Central memory CD8-positive, alpha-beta T cell (primary cell): ENCODE data around the gene CELSR1.

ENCODE experiments used
- ATAC-seq: fragments of 150-1000 bp; cut with Tn5 transposase; replicated peaks from 2 replicates; pipeline ENCODE4 v1.10.0; 2022; ENCODE audit warnings: mild to moderate bottlenecking, moderate FRiP score, moderate number of reproducible peaks; ENCODE audit not compliant: poor library complexity, severe bottlenecking; ENCODE audit errors: extremely low read depth
- DNase-seq, 2 donors: peaks; one replicate each; pipeline ENCODE4 v3.0.0; 2021; ENCODE audit warnings: low spot score in 2 of 2
- H3K27ac Mint-ChIP-seq: one replicate; pipeline ENCODE4 v1.8.0; 2022; ENCODE audit warnings: low read depth, mild to moderate bottlenecking, moderate library complexity, mixed read lengths
- H3K27me3 Mint-ChIP-seq: one replicate; pipeline ENCODE4 v1.8.0; 2022; ENCODE audit warnings: mixed read lengths
- H3K36me3 Mint-ChIP-seq: one replicate; pipeline ENCODE4 v1.8.0; 2022; ENCODE audit warnings: mild to moderate bottlenecking, moderate library complexity, mixed read lengths; ENCODE audit not compliant: insufficient read depth
- H3K4me1 Mint-ChIP-seq: one replicate; pipeline ENCODE4 v1.8.0; 2022; ENCODE audit warnings: mixed read lengths
- H3K4me3 Mint-ChIP-seq: one replicate; pipeline ENCODE4 v1.8.0; 2022; ENCODE audit warnings: mild to moderate bottlenecking, moderate library complexity, mixed read lengths
- H3K9me3 Mint-ChIP-seq: one replicate; pipeline ENCODE4 v1.8.0; 2022; ENCODE audit warnings: mixed read lengths

The CELSR1 gene

DNA sequence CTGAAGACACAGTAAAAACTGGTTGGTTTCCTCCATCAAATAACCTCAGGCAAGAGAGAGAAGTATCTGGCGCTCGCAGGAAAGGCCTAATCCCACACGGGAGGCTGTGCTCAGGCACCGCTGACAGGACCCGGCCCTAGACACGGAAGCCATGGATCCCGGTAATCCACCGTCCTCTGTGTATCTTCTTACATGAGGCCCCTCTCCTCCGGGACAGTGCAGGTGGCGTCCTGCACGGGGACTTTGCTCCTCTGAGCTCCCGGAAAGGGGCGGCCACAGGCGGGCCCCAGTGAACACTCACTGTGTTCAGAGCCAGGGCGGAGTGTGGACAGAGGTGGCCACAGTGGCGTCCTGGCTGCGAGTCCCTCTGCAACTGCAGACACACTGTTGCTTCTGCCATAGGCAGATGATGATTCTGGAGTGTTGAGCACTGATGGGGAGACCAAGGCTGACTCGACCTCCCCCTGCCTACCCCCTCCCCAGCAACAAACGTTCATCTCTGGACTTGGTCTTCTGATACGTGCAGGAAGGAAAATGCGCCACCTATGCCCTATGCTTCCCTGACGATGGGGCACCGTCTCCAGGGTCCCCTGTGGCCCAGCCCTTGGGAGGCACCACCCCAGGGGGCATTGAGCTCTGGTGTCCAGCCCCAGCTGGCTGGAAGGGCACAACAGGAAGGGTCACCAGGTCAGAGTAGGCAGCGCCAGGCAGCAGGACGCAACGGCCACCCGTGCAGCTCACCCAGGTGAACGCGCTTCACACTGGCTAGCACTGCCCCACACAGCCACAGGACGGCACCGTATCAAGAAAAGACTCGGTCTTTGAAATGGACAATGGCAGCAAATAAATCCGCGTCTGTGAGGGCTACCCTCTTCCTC is 106.2 kb downstream of the CELSR1 start:
- Mint-ChIP-seq H3K27ac (no peak overlapping the region), H3K4me3 (peak overlapping the region; percentile 75), H3K36me3 (peaks cover 1% of the 10 kb centered on the region), H3K27me3 (no peaks in the 10 kb centered on the region), H3K9me3 (no peaks in the 10 kb centered on the region), H3K4me1 (peaks cover 13% of the 10 kb centered on the region)
- DNase-seq (no peak), ATAC-seq (no peak)

DNA sequence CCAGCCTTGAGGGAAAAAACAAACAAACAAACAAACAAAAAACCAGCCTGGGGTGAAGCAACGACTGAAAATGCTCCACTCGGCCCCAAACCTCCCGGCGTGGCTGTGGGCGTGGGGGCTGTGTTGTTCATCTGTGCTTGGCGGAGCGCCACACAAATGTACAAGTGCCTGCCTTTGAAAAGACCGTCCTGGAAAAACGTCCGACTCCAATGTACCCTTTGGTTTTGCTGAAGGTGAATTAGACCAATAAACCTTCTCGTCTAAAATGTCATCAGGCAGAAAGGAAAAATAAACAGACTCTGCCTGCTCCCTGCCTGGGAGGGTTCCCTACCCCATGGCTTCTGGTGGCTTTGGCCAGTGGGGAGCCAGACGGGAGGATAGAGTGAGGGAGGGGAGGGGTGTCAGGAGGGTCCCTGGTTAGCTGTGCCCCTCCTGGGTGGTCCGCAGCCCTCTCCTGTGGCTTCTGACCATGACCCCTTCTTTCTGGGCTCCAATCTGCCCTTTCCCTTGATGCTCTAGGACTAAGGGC is 108.0 kb downstream of the CELSR1 start:
- no peak for ATAC-seq
- Mint-ChIP-seq H3K27me3 (no peaks in the 10 kb centered on the region), H3K36me3 (peaks cover 1% of the 10 kb centered on the region), H3K9me3 (no peaks in the 10 kb centered on the region), H3K27ac (no peak overlapping the region), H3K4me1 (peaks cover 26% of the 10 kb centered on the region), H3K4me3 (no peak overlapping the region)
- DNase-seq, result no peak

DNA sequence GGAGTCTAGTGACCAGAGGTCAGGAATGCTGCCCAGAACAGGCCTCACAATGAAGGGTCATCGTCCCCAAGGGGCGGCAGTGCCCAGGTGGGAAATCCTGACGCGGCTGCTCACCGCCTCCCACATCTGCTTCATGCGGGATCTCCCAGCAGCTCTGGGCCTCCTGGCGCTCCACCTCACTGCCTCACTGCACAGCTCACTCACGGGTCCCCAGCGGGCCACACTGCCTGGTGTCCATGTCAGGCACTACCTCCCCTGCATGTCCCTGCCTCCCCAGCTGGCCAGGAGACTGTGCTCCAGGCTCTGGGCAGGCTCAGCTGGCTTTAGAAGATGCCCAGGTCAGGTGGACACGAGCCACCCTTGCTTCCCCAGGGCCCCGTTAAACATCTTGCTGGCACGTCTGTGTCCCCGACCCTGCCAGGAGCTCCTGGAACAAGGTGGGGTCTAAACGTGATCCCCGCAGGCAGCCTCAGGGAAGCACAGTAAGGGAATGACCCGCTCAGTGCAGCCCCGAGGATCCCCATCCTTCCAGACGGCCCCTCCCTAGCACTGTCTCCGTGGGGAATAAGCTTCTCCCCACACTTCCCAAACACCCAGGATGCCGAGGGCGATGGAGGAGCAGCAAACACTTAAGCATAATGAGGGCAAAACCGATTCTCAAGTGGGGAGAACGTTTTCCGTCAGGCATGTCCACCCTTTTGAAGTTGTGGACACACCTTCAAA is 108.7 kb downstream of the CELSR1 start:
- ATAC-seq (no peak), DNase-seq (no peak)
- Mint-ChIP-seq H3K27ac (no peak overlapping the region), H3K36me3 (peaks cover 1% of the 10 kb centered on the region), H3K9me3 (no peaks in the 10 kb centered on the region), H3K4me3 (no peak overlapping the region), H3K27me3 (no peaks in the 10 kb centered on the region), H3K4me1 (peaks cover 26% of the 10 kb centered on the region)

DNA sequence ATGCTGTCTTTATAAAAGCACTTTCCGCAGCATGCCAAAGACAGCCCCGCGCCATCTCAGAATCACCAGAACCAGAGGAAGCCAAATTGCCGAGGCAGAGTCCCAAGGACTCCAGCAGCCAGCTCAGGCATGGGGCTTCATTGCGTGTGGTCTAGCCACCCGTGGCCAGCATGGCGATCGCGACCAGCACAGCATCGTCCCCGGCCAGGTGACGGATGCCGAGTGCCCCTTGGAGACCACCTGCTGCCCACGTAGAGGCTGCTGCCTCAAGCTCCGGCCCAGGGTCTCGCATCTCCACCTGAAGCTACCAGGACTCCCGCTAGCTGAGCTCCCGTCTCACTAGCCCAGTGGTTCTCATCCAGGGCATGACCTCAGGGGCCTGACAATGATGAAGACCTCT is 109.2 kb downstream of the CELSR1 start:
- peaks cover 1% of the 10 kb centered on the region for H3K36me3 Mint-ChIP-seq
- no peak for ATAC-seq
- H3K27ac Mint-ChIP-seq, result no peak overlapping the region
- no peaks in the 10 kb centered on the region for H3K9me3 Mint-ChIP-seq
- H3K4me3 Mint-ChIP-seq, result no peak overlapping the region
- DNase-seq, result no peak
- H3K27me3 Mint-ChIP-seq, result no peaks in the 10 kb centered on the region
- peaks cover 26% of the 10 kb centered on the region for H3K4me1 Mint-ChIP-seq

DNA sequence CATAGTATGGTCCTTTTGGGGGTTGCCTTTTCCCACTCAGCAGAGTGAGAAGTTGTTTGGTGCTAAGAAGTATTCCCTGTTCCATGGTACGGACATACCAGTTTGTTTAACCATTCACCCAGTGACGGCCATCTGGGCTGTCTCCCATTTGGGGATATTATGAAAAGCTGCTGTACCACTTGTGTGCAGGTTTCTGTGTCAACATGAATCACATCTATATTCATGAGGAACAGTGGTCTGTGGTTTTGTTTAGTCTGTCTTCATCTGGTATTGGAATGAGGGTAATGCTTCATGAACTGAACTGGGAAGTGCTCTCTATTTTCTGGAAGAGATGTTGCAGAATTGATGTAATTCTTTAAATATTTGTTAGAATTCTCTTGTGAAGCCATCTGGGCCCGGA is 112.4 kb downstream of the CELSR1 start:
- DNase-seq, result no peak
- no peak overlapping the region for H3K27ac Mint-ChIP-seq
- no peak for ATAC-seq
- H3K27me3 Mint-ChIP-seq, result no peaks in the 10 kb centered on the region
- no peaks in the 10 kb centered on the region for H3K36me3 Mint-ChIP-seq
- H3K4me3 Mint-ChIP-seq, result no peak overlapping the region
- H3K4me1 Mint-ChIP-seq, result peaks cover 14% of the 10 kb centered on the region
- H3K9me3 Mint-ChIP-seq, result no peaks in the 10 kb centered on the region

DNA sequence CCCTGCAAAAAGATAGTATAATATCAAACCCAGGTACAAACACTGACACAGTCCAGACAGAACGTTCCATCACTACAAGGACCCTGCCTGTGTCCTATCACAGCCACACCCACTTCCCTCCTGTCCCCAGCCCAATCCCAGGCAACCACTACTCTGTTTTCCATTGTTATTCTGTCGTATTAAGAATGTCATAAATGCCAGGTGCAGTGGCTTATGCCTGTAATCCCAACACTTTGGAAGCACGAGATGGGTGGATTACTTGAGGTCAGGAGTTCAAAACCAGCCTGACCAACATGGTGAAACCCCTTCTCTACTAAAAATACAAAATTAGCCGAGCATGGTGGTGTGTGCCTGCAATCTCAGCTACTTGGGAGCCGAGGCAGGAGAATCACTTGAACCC is 112.9 kb downstream of the CELSR1 start:
- DNase-seq, result no peak
- ATAC-seq, result no peak
- H3K36me3 Mint-ChIP-seq, result no peaks in the 10 kb centered on the region
- no peak overlapping the region for H3K27ac Mint-ChIP-seq
- H3K27me3 Mint-ChIP-seq, result no peaks in the 10 kb centered on the region
- peaks cover 14% of the 10 kb centered on the region for H3K4me1 Mint-ChIP-seq
- H3K4me3 Mint-ChIP-seq, result no peak overlapping the region
- H3K9me3 Mint-ChIP-seq, result no peaks in the 10 kb centered on the region

DNA sequence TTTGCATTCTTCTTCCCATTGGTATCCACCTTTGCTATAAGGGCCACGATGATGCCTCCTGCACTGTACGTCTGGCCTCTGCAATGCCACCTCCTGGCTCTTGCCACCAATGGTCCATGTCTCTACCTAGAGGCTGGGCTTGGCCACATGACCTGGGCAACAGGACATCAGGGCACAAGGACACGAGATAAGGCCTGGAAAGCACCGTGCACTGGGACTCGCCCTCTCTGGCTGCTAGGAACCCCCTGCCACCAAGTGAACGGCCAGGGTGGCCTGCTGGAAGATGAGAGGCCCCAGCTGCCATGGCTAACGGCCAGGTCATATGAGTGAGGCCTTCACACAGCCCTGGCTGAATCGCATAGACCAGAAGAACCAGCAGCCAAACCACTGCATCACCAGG is 114.5 kb downstream of the CELSR1 start:
- H3K4me3 Mint-ChIP-seq, result no peak overlapping the region
- no peak for DNase-seq
- no peak for ATAC-seq
- no peaks in the 10 kb centered on the region for H3K27me3 Mint-ChIP-seq
- no peaks in the 10 kb centered on the region for H3K9me3 Mint-ChIP-seq
- peaks cover 14% of the 10 kb centered on the region for H3K4me1 Mint-ChIP-seq
- no peaks in the 10 kb centered on the region for H3K36me3 Mint-ChIP-seq
- no peak overlapping the region for H3K27ac Mint-ChIP-seq

DNA sequence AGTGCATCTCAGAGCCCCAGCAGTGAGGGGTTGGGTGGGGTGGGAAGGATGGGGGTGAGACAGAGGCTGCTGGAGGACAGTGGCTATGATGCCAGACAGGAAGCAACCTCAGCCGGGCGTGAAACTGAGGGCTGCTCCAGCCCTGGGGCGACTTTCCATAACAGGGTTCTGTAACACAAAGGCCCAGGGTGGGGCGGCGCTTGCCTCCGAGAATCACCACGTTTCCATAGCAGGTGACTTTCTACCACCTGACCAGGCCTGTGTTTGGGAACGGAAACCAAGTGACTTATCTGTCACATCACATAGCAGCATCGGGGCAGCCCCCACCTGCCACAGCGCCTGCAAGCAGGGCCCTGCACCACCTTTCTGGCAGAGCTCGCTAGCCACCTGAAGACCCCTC is 116.2 kb downstream of the CELSR1 start:
- H3K9me3 Mint-ChIP-seq, result no peaks in the 10 kb centered on the region
- DNase-seq (peak in 1 of 2 donors; percentile 52), ATAC-seq (peak; percentile 91)
- H3K36me3 Mint-ChIP-seq, result no peaks in the 10 kb centered on the region
- H3K27ac Mint-ChIP-seq, result no peak overlapping the region
- no peaks in the 10 kb centered on the region for H3K27me3 Mint-ChIP-seq
- H3K4me1 Mint-ChIP-seq, result peaks cover 13% of the 10 kb centered on the region
- no peak overlapping the region for H3K4me3 Mint-ChIP-seq

DNA sequence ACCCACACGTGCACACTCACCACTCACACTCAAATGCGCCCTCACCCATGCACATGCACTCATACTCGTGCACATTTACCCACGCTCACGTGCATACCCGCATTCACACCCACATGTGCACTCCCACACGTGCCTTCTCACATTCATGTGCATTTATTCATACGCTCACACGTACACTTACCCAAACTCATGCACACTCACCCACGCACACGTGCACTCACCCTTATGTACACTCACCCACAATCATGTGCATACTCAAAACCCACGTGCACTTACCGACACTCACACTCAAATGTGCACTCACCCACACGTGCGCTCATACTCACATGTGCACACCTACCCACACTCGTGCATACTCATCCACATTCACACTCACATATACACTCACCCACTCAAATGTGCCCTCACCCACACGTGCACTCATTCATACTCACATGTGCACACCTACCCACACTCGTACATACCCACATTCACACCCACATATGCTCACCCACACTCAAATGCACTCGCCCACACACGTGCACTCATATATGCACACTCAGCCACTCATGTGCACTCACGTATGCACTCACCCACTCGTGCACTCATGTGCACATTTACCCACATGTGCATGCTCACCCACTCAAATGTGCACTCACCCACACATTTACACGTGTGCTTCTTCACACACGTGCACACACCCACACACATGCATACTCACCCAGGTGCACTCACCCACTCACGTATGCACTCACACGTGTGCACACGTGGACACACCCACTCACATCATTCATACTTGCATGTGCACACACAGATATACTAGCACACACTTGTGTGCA is 117.5 kb downstream of the CELSR1 start:
- Mint-ChIP-seq H3K4me1 (no peaks in the 10 kb centered on the region), H3K4me3 (no peak overlapping the region)

DNA sequence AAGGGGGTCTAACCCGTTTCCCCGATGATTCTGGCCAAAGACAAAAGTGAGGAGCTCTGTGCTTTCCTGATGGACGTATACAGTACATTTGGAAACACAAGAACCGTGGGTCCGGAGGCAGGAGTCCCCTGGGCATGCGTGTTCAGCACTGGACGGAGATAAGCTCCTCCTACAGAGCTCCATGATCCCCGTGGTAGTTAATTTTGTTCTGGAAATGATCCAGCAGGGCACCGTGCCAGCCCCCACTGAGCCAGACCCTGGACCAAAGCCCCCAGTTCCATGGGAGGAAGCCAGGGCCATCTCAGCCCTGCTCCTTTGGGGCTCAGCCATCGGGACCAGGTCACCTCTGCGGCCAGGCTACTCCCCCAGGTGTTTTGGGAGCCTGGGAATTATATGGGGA is 118.6 kb downstream of the CELSR1 start:
- H3K9me3 Mint-ChIP-seq, result no peaks in the 10 kb centered on the region
- no peaks in the 10 kb centered on the region for H3K27me3 Mint-ChIP-seq
- H3K36me3 Mint-ChIP-seq, result no peaks in the 10 kb centered on the region
- no peak for ATAC-seq
- DNase-seq, result no peak
- no peaks in the 10 kb centered on the region for H3K4me1 Mint-ChIP-seq
- H3K27ac Mint-ChIP-seq, result no peak overlapping the region
- no peak overlapping the region for H3K4me3 Mint-ChIP-seq

More for the DNA sequence above, 117.5 kb downstream of the CELSR1 start:
- no peaks in the 10 kb centered on the region for H3K27me3 Mint-ChIP-seq
- no peaks in the 10 kb centered on the region for H3K9me3 Mint-ChIP-seq
- no peak for DNase-seq
- H3K36me3 Mint-ChIP-seq, result no peaks in the 10 kb centered on the region
- H3K27ac Mint-ChIP-seq, result no peak overlapping the region
- no peak for ATAC-seq

DNA sequence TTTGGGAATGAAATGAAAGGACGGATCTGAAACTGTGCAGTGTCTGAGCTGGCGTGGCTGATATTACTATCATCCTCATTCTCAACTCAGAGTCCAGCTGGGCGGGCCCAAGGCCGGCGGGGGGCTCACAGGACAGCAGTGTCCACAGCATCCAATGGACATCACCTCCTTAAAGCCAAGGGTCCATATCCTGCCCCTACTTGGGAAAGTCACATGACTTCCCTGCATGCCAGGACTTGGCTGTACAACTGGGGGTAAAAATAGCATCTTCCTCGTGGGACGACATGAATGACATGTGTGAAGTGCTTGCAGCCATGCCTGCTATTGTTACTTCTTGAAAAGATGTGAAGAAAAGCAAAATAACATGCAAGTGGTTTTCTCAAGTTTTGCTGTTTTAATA is 119.7 kb downstream of the CELSR1 start:
- H3K27ac Mint-ChIP-seq, result no peak overlapping the region
- no peaks in the 10 kb centered on the region for H3K36me3 Mint-ChIP-seq
- DNase-seq (no peak), ATAC-seq (no peak)
- H3K4me3 Mint-ChIP-seq, result no peak overlapping the region
- H3K4me1 Mint-ChIP-seq, result no peaks in the 10 kb centered on the region
- H3K27me3 Mint-ChIP-seq, result peaks cover 6% of the 10 kb centered on the region
- no peaks in the 10 kb centered on the region for H3K9me3 Mint-ChIP-seq

DNA sequence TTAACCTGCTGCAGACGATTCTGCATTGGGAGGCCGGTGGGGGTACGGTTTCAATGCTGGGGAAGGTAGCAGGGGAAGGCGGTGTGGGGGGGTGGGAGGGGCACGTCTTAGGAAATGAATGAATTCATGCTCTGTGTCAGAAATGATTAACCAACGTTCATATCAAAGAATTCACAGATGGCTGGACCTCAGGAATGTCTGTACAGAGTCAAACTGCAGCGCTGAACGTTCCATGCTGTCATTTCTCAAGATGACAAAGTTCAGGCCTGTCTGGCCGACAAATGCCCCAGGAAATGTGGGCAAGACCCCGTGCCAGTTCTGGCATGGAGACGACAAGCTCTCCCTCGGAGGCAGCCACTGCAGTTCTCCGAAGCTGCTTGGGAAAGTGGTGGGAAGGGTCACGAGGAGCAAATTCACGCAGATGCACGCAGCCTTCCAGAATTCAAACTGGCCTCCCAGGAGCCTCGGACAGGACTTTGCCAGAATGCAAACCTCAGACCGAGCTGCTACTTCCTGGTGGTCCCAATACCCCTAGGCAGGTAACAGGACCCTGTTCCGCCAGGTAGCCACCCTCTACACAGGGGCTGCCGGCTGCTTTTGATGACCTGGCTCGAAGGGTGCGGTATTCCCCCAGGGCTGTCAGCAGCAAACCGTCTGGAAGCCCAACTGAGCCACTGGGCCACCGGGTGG is 120.4 kb downstream of the CELSR1 start:
- no peaks in the 10 kb centered on the region for H3K4me1 Mint-ChIP-seq
- ATAC-seq (no peak), DNase-seq (no peak)
- no peak overlapping the region for H3K27ac Mint-ChIP-seq
- no peaks in the 10 kb centered on the region for H3K9me3 Mint-ChIP-seq
- no peaks in the 10 kb centered on the region for H3K36me3 Mint-ChIP-seq
- H3K27me3 Mint-ChIP-seq, result peaks cover 12% of the 10 kb centered on the region
- no peak overlapping the region for H3K4me3 Mint-ChIP-seq
